Measurements from ENCODE around the gene MYO5A. TPM values are rescaled to one million over a fixed set of nuclear protein-coding genes. Genes with fewer than 3 reads are reported as not detected.

Gene MYO5A
- polyA plus RNA-seq, 1 of the 3 experiments (the other 2 are of a cell fraction) = 11.0 TPM

DNA sequence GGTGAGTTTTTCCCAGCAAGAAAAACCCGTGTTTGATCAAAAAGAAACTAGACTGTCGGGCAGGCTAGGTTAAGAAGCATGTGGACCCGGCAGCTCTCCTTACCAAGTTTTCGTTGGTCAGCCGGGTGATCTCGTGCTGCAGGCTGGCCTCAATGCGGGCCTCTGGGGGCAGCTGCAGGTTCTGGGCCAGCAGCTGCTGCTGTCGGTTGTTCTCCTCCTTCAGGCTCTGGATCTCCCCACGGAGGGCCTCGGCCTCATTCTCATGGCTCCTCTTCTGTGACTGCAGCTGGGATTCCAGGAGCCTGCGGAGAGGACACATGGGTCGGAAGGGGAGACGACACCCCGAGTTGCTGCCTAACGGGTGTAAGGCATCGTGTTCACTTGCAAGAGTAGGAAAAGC is 188.6 kb downstream of the MYO5A start:
- no peak for DNase-seq
- H3K9me2 ChIP-seq = no peaks in the 10 kb centered on the region
- H3K79me2 ChIP-seq (ENCODE audit: insufficient read depth) = no peaks in the 10 kb centered on the region
- no peaks in the 10 kb centered on the region for H3F3A ChIP-seq (replicated peaks; ENCODE audit: insufficient read depth)
- H3K4me1 ChIP-seq (ENCODE audit: control insufficient read depth in 1 of 2, insufficient read depth in 2 of 2, low read depth in 1 of 2, low read length in 1 of 2) = peaks cover 6 to 12% of the 10 kb centered on the region in 2 experiments; a peak in 3 of 4 replicates
- no peak overlapping the region for H2AFZ ChIP-seq (ENCODE audit: low read depth)
- WGBS (ENCODE audit: low lambda C conversion rate) = 96% methylated on average over 16 of the region's 16 CpGs
- no peak overlapping the region for H3K9ac ChIP-seq
- H3K27me3 ChIP-seq (ENCODE audit: insufficient read depth) = no peaks in the 10 kb centered on the region
- TF ChIP-seq SMC3 (IDR thresholded peaks at IDR 0.05; ENCODE audit: low read depth, low read length) (no peak), USF2 (IDR thresholded peaks at IDR 0.05; ENCODE audit: borderline replicate concordance, low read depth, low read length) (no peak), RCOR1 (IDR thresholded peaks at IDR 0.05; ENCODE audit: low read length) (no peak), MEF2A (IDR thresholded peaks at IDR 0.05; ENCODE audit: borderline replicate concordance, low read depth) (no peak), NRF1 (IDR thresholded peaks at IDR 0.05; ENCODE audit: low read depth, low read length) (no peak), FOSL2 (IDR thresholded peaks at IDR 0.05; ENCODE audit: borderline replicate concordance, low read depth) (no peak), TCF12 (IDR thresholded peaks at IDR 0.05) (no peak), GATA2 (CRISPR knock-in tag; IDR thresholded peaks at IDR 0.05) (no peak), FOXJ3 (CRISPR knock-in tag; IDR thresholded peaks at IDR 0.05) (no peak), GABPA (IDR thresholded peaks at IDR 0.05; ENCODE audit: low read depth) (no peak), EP300 (IDR thresholded peaks at IDR 0.05; ENCODE audit: borderline replicate concordance in 1 of 2, low read depth in 1 of 2, low read length in 1 of 2) (no peak)
- TF ChIP-seq, protein P1, sequence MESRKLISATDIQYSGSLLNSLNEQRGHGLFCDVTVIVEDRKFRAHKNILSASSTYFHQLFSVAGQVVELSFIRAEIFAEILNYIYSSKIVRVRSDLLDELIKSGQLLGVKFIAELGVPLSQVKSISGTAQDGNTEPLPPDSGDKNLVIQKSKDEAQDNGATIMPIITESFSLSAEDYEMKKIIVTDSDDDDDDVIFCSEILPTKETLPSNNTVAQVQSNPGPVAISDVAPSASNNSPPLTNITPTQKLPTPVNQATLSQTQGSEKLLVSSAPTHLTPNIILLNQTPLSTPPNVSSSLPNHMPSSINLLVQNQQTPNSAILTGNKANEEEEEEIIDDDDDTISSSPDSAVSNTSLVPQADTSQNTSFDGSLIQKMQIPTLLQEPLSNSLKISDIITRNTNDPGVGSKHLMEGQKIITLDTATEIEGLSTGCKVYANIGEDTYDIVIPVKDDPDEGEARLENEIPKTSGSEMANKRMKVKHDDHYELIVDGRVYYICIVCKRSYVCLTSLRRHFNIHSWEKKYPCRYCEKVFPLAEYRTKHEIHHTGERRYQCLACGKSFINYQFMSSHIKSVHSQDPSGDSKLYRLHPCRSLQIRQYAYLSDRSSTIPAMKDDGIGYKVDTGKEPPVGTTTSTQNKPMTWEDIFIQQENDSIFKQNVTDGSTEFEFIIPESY (IDR thresholded peaks at IDR 0.05; ENCODE audit: borderline replicate concordance, low read depth) = no peak
- TF ChIP-seq, protein P2, sequence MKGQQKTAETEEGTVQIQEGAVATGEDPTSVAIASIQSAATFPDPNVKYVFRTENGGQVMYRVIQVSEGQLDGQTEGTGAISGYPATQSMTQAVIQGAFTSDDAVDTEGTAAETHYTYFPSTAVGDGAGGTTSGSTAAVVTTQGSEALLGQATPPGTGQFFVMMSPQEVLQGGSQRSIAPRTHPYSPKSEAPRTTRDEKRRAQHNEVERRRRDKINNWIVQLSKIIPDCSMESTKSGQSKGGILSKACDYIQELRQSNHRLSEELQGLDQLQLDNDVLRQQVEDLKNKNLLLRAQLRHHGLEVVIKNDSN (IDR thresholded peaks at IDR 0.05; ENCODE audit: borderline replicate concordance, low read depth) = no peak
- TF ChIP-seq, protein P3, sequence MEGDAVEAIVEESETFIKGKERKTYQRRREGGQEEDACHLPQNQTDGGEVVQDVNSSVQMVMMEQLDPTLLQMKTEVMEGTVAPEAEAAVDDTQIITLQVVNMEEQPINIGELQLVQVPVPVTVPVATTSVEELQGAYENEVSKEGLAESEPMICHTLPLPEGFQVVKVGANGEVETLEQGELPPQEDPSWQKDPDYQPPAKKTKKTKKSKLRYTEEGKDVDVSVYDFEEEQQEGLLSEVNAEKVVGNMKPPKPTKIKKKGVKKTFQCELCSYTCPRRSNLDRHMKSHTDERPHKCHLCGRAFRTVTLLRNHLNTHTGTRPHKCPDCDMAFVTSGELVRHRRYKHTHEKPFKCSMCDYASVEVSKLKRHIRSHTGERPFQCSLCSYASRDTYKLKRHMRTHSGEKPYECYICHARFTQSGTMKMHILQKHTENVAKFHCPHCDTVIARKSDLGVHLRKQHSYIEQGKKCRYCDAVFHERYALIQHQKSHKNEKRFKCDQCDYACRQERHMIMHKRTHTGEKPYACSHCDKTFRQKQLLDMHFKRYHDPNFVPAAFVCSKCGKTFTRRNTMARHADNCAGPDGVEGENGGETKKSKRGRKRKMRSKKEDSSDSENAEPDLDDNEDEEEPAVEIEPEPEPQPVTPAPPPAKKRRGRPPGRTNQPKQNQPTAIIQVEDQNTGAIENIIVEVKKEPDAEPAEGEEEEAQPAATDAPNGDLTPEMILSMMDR (IDR thresholded peaks at IDR 0.05) = no peak
- TF ChIP-seq, protein P4, sequence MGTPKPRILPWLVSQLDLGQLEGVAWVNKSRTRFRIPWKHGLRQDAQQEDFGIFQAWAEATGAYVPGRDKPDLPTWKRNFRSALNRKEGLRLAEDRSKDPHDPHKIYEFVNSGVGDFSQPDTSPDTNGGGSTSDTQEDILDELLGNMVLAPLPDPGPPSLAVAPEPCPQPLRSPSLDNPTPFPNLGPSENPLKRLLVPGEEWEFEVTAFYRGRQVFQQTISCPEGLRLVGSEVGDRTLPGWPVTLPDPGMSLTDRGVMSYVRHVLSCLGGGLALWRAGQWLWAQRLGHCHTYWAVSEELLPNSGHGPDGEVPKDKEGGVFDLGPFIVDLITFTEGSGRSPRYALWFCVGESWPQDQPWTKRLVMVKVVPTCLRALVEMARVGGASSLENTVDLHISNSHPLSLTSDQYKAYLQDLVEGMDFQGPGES (IDR thresholded peaks at IDR 0.05; ENCODE audit: low read depth, low read length) = no peak
- H3K9me3 ChIP-seq = no peaks in the 10 kb centered on the region
- H3K27ac ChIP-seq (ENCODE audit: low read depth in 2 of 2, low read length in 1 of 2) = no peak overlapping the region
- POLR2A ChIA-PET = no interaction called here
- no peak overlapping the region for H3K4me3 ChIP-seq (ENCODE audit: low read depth in 2 of 2, low read length in 1 of 2)
- no peaks in the 10 kb centered on the region for H4K20me1 ChIP-seq (ENCODE audit: insufficient read depth)
- no peak overlapping the region for H3K4me2 ChIP-seq
- H3K36me3 ChIP-seq (replicated peaks in 1 of 2; ENCODE audit: control insufficient read depth in 1 of 2, insufficient read depth in 2 of 2, low read length in 1 of 2) = peaks cover 4 to 16% of the 10 kb centered on the region in 2 experiments
- CTCF ChIA-PET = no interaction called here

All from SK-N-SH (cell line).